H1 (cell line): Measurements from ENCODE around the gene PCGF6. TPM values are rescaled to one million over a fixed set of nuclear protein-coding genes. Genes with fewer than 3 reads are reported as not detected.

ENCODE experiments used
- CTCF ChIA-PET: fragments of 300-600 bp; sonication (Branson Sonifier 250); formaldehyde crosslinking; loops from one replicate; lab custom pipeline; 2021; ENCODE audit not compliant: partially characterized antibody; lab: Charles Lee
- POLR2A ChIA-PET: fragments of 300-600 bp; sonication (Branson Sonifier 250); formaldehyde crosslinking; loops from one replicate; lab custom pipeline; 2021; ENCODE audit warnings: inconsistent platforms; ENCODE audit not compliant: partially characterized antibody; lab: Charles Lee
- DNase-seq, 2 experiments: peaks; one replicate each; pipeline versions ENCODE4 v3.0.0 to v3.0.0-alpha.2; 2010 to 2022; ENCODE audit warnings: low spot score in 2 of 2, low read depth in 1 of 2, mixed read lengths in 1 of 2
- FAIRE-seq: peaks from 2 replicates; lab custom pipeline; 2011; peaks lifted over from hg19 to GRCh38; lab: Jason Lieb, UNC
- H2AFZ ChIP-seq: 2 replicates; pipeline ENCODE4 v1.8.1; 2012; ENCODE audit warnings: low read length, inconsistent platforms
- H2AK5ac ChIP-seq: 2 replicates; pipeline ENCODE4 v1.6.1; 2013; ENCODE audit warnings: low read depth, low read length
- H2BK120ac ChIP-seq: replicated peaks from 2 replicates; pipeline ENCODE3; 2013; ENCODE audit warnings: low read depth, low read length, inconsistent platforms
- H2BK12ac ChIP-seq: 2 replicates; pipeline ENCODE4 v1.6.1; 2013; ENCODE audit warnings: low read depth, low read length
- H2BK15ac ChIP-seq: 2 replicates; pipeline ENCODE4 v1.6.1; 2013; ENCODE audit warnings: low read length
- H2BK20ac ChIP-seq: 2 replicates; pipeline ENCODE4 v1.6.1; 2013; ENCODE audit warnings: low read length
- H2BK5ac ChIP-seq: 2 replicates; pipeline ENCODE4 v1.6.1; 2013; ENCODE audit warnings: low read depth, low read length
- H3K14ac ChIP-seq: 2 replicates; pipeline ENCODE4 v1.6.1; 2013; ENCODE audit warnings: inconsistent platforms; ENCODE audit not compliant: insufficient read length
- H3K18ac ChIP-seq: 2 replicates; pipeline ENCODE4 v1.6.1; 2013; ENCODE audit warnings: low read length; ENCODE audit errors: extremely low read depth
- H3K23ac ChIP-seq: 2 replicates; pipeline ENCODE4 v1.6.1; 2013; ENCODE audit warnings: inconsistent platforms; ENCODE audit not compliant: insufficient read length
- H3K23me2 ChIP-seq: 2 replicates; pipeline ENCODE4 v1.6.1; 2013; ENCODE audit warnings: low read depth, low read length
- H3K27ac ChIP-seq: 2 replicates; pipeline ENCODE4 v1.6.1; 2011; ENCODE audit warnings: low read depth, low read length, inconsistent platforms
- H3K27me3 ChIP-seq, 4 experiments: replicated peaks in 1 of 4; 1 replicate in 1 of 4; 2 replicates in 3 of 4; pipeline versions ENCODE4 v1.6.1 to v1.8.1; 2011 to 2013; ENCODE audit warnings: low read length in 3 of 4, mild to moderate bottlenecking in 3 of 4, inconsistent platforms in 2 of 4, mixed read lengths in 2 of 4, moderate library complexity in 1 of 4; ENCODE audit not compliant: control insufficient read depth in 3 of 4, insufficient read depth in 3 of 4; ENCODE audit errors: extremely low read depth in 1 of 4
- H3K36me3 ChIP-seq, 4 experiments: 2 replicates each; pipeline versions ENCODE4 v1.6.1 to v1.8.1; 2011 to 2013; ENCODE audit warnings: mild to moderate bottlenecking in 4 of 4, low read length in 3 of 4, moderate library complexity in 2 of 4, control low read depth in 1 of 4, inconsistent platforms in 1 of 4; ENCODE audit not compliant: insufficient read depth in 4 of 4, control insufficient read depth in 2 of 4
- H3K4ac ChIP-seq: replicated peaks from 2 replicates; pipeline ENCODE3; 2013; ENCODE audit warnings: low read length, low read depth, mixed read lengths, inconsistent platforms; ENCODE audit not compliant: insufficient read length
- H3K4me1 ChIP-seq, 4 experiments: replicated peaks in 1 of 4; 1 replicate in 1 of 4; 2 replicates in 3 of 4; pipeline versions ENCODE4 v1.6.1 to v1.8.1; 2011 to 2013; ENCODE audit warnings: low read length in 3 of 4, inconsistent platforms in 2 of 4, mixed read lengths in 1 of 4; ENCODE audit not compliant: insufficient read depth in 4 of 4, control insufficient read depth in 3 of 4
- H3K4me2 ChIP-seq, 2 experiments: 2 replicates each; pipeline versions ENCODE4 v1.6.1 to v1.8.1; 2011 to 2013; ENCODE audit warnings: low read depth in 2 of 2, low read length in 2 of 2, control low read depth in 1 of 2, inconsistent platforms in 1 of 2, mild to moderate bottlenecking in 1 of 2; ENCODE audit not compliant: insufficient read depth in 1 of 2
- H3K4me3 ChIP-seq, 4 experiments: fragments of 200-600, 300-600 bp in 1 of 4; sonication (generic), shearing (Covaris generic), sonication (Bioruptor Twin) in 1 of 4; 2 replicates each; pipeline versions ENCODE4 v1.5.1 to v1.8.1; 2011 to 2016; ENCODE audit warnings: low read length in 4 of 4, low read depth in 3 of 4, control low read depth in 2 of 4, inconsistent platforms in 2 of 4, mild to moderate bottlenecking in 2 of 4, mixed read lengths in 1 of 4, moderate library complexity in 1 of 4; ENCODE audit not compliant: insufficient read depth in 2 of 4; ENCODE audit errors: extremely low read depth in 1 of 4
- H3K56ac ChIP-seq: replicated peaks from 2 replicates; pipeline ENCODE3; 2013; ENCODE audit warnings: low read depth, mild to moderate bottlenecking, mixed read lengths, low read length, inconsistent platforms; ENCODE audit not compliant: insufficient read length
- H3K79me1 ChIP-seq: 2 replicates; pipeline ENCODE4 v1.6.1; 2013; ENCODE audit warnings: low read depth, low read length, control low read depth
- H3K79me2 ChIP-seq, 2 experiments: 2 replicates each; pipeline versions ENCODE4 v1.6.1 to v1.8.1; 2012 to 2013; ENCODE audit warnings: low read length in 2 of 2, mild to moderate bottlenecking in 2 of 2, inconsistent platforms in 1 of 2; ENCODE audit not compliant: insufficient read depth in 2 of 2, control insufficient read depth in 1 of 2
- H3K9ac ChIP-seq, 4 experiments: replicated peaks in 1 of 4; 1 replicate in 1 of 4; 2 replicates in 3 of 4; pipeline versions ENCODE4 v1.6.1 to v1.8.1; 2011 to 2013; ENCODE audit warnings: low read depth in 3 of 4, low read length in 3 of 4, control low read depth in 2 of 4, mild to moderate bottlenecking in 2 of 4, moderate library complexity in 2 of 4, inconsistent platforms in 1 of 4; ENCODE audit errors: extremely low read depth in 1 of 4
- H3K9me3 ChIP-seq, 2 experiments: 2 replicates each; pipeline versions ENCODE4 v1.6.1 to v1.8.1; 2012 to 2013; ENCODE audit warnings: mild to moderate bottlenecking in 2 of 2, moderate library complexity in 2 of 2, control low read depth in 1 of 2, inconsistent platforms in 1 of 2, low read depth in 1 of 2, low read length in 1 of 2, mixed read lengths in 1 of 2; ENCODE audit not compliant: insufficient read depth in 2 of 2
- H4K20me1 ChIP-seq, 2 experiments: replicated peaks in 1 of 2; 2 replicates each; pipeline versions ENCODE3 to v1.8.1; 2011 to 2013; ENCODE audit warnings: inconsistent platforms in 2 of 2, low read length in 2 of 2, mild to moderate bottlenecking in 1 of 2; ENCODE audit not compliant: insufficient read depth in 2 of 2, control insufficient read depth in 1 of 2
- H4K5ac ChIP-seq: 2 replicates; pipeline ENCODE4 v1.6.1; 2013; ENCODE audit warnings: low read length, low read depth, mixed read lengths, inconsistent platforms; ENCODE audit not compliant: insufficient read length
- H4K8ac ChIP-seq: 2 replicates; pipeline ENCODE4 v1.8.0; 2013; ENCODE audit warnings: mild to moderate bottlenecking, moderate library complexity, low read length, inconsistent platforms; ENCODE audit not compliant: insufficient read depth; ENCODE audit errors: extremely low read depth
- H4K91ac ChIP-seq: replicated peaks from 2 replicates; pipeline ENCODE3; 2013; ENCODE audit warnings: low read length, mixed read lengths, inconsistent platforms; ENCODE audit not compliant: insufficient read length
- CBX5 ChIP-seq: fragments of 300-800, 300-1000 bp; sonication (generic); IDR thresholded peaks from 2 replicates; pipeline ENCODE4 v1.7.1; 2016; ENCODE audit warnings: antibody characterized with exemption, low read length, low read depth
- EGR1 ChIP-seq: IDR thresholded peaks from 2 replicates; pipeline ENCODE4 v1.6.1; 2011; ENCODE audit warnings: low read depth, low read length, borderline replicate concordance
- JUND ChIP-seq: IDR thresholded peaks from 2 replicates; pipeline ENCODE4 v1.6.1; 2011; ENCODE audit warnings: mild to moderate bottlenecking, improper control_type of control experiment, low read length
- SIN3A ChIP-seq, 2 experiments: IDR thresholded peaks in 1 of 2; conservative IDR thresholded peaks in 1 of 2; 2 replicates each; pipeline ENCODE4 v1.6.1; 2011 to 2012; ENCODE audit warnings: low read length in 2 of 2, improper control_type of control experiment in 1 of 2, low read depth in 1 of 2, mild to moderate bottlenecking in 1 of 2
- TAF1 ChIP-seq: IDR thresholded peaks from 2 replicates; pipeline ENCODE4 v1.6.1; 2011; ENCODE audit warnings: mild to moderate bottlenecking, low read depth, low read length
- WGBS, 2 experiments: shearing (Covaris generic) in 1 of 2; methylation state at CpG; one replicate each; pipeline versions ENCODE4 v1.1.6 to v1.1.7; 2013 to 2015; ENCODE audit warnings: low lambda C conversion rate in 2 of 2, mixed read lengths in 2 of 2, inconsistent platforms in 1 of 2, low coverage in 1 of 2, missing lambda C conversion rate in 1 of 2; ENCODE audit not compliant: insufficient replicate concordance in 2 of 2, insufficient coverage in 1 of 2, insufficient read length in 1 of 2; ENCODE audit errors: extremely low coverage in 1 of 2, missing lambda C conversion rate in 1 of 2; 5-methylcytosine and 5-hydroxymethylcytosine counted together
- polyA plus RNA-seq, 7 experiments: library from polyadenylated mRNA; depleted of rRNA in 3 of 7; stranded (reverse) in 5 of 7; unstranded in 2 of 7; fragments of >200 nt in 5 of 7; fragments of 200-250 nt in 2 of 7; gene quantifications; 1 replicate in 5 of 7; 2 replicates in 1 of 7; 4 replicates in 1 of 7; pipeline versions ENCODE4 v1.2.1 to v1.2.3, GENCODE V29; 2011 to 2013; ENCODE audit warnings: missing spikeins in 2 of 7, mixed read lengths in 2 of 7
- total RNA-seq: library from RNA; stranded (reverse); fragmentation: NEBNext Ultra II Directional; extraction: Animal tissue kit (Norgen Biotek cat#: 25700); gene quantifications from 2 replicates; pipeline ENCODE4 v1.2.1, GENCODE V29; 2021

PCGF6 gene
- total and polyA plus RNA-seq, 2 of the 8 experiments (the other 6 are each of a cell fraction or from before 2014, with no cell fraction given) = 6.9 to 18.6 TPM

DNA sequence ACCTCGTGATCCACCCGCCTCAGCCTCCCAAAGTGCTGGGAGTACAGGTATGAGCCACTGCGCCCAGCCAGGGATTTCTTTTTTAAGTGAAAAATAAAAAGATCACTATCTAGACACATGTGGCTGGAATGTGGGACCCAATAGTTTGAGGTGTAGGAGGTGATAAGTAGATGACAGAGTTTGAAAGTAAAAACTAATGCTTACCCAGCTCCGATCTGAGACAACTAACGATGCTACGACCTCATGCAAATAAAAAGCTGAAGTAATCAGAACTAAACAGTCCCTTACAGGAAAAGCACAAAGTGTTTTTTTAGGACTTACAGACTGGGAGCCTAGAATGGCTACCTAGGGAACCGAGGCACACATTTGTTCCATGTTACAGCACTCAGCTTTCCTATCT lies 23.0 kb downstream of the PCGF6 start:
- Histone ChIP-seq H3K18ac (no peak overlapping the region), H4K91ac (no peak overlapping the region), H2BK5ac (no peak overlapping the region), H4K20me1 (no peaks in the 10 kb centered on the region), H2BK120ac (no peak overlapping the region), H2BK15ac (no peak overlapping the region), H3K56ac (no peak overlapping the region), H4K8ac (no peak overlapping the region), H4K5ac (no peak overlapping the region), H2AK5ac (no peak overlapping the region), H3K79me1 (no peaks in the 10 kb centered on the region), H3K23ac (no peak overlapping the region), H3K4me2 (no peak overlapping the region), H3K79me2 (no peaks in the 10 kb centered on the region), H2BK20ac (no peak overlapping the region), H3K27ac (no peak overlapping the region), H3K4me3 (no peak overlapping the region), H3K27me3 (no peaks in the 10 kb centered on the region), H3K4me1 (no peaks in the 10 kb centered on the region), H2AFZ (no peak overlapping the region), H3K9ac (no peak overlapping the region), H3K9me3 (no peaks in the 10 kb centered on the region), H3K36me3 (peaks cover 4 to 45% (median 21%) of the 10 kb centered on the region in 4 experiments; a peak in 7 of 8 replicates), H3K14ac (no peak overlapping the region), H2BK12ac (no peak overlapping the region), H3K23me2 (no peaks in the 10 kb centered on the region), H3K4ac (no peak overlapping the region)
- ChIA-PET POLR2A (interaction anchor here (0.6 kb wide), 2 partner anchors 16 to 147 kb away, joined by 3 to 4 read pairs; no protein-coding TSS in a partner anchor), CTCF (interaction anchor here (0.5 kb wide), 1 partner anchor 491 kb away, joined by 3 read pairs; no protein-coding TSS in a partner anchor)
- WGBS, 2 experiments = 95% methylated on average over 7 of the region's 7 CpGs; no CpG with 5 or more reads in 1 of the 2 experiments
- DNase-seq (no peak), FAIRE-seq (no peak)
- TF ChIP-seq SIN3A (conservative IDR thresholded peaks at IDR 0.05 in 1 of 2, IDR thresholded peaks at IDR 0.05 in 1 of 2; ENCODE audit: low read depth in 1 of 2, low read length in 2 of 2) (no peak), TAF1 (no peak), CBX5 (no peak), JUND (no peak), EGR1 (no peak)
